Mesenteric fat pad (tissue), 1 donor: Measurements from ENCODE around the gene KIAA1958. TPM values are rescaled to one million over a fixed set of nuclear protein-coding genes. Genes with fewer than 3 reads are reported as not detected.

Source experiments
- DNase-seq: peaks from one replicate; pipeline ENCODE4 v3.0.0-alpha.2; 2020; ENCODE audit warnings: low spot score
- long read RNA-seq: library from polyadenylated mRNA; unstranded; transcript quantifications from one replicate; pipeline ENCODE4 v2.0.0, GENCODE V29; 2020
- total RNA-seq: library from RNA; stranded (reverse); fragmentation: NEBNext Ultra II Directional; extraction: Animal tissue kit (Norgen Biotek cat#: 25700); gene quantifications from one replicate; pipeline ENCODE4 v1.2.1, GENCODE V29; 2021
- donor health status: DM: yes; HTN: yes; CAD: no.

The KIAA1958 gene, protein sequence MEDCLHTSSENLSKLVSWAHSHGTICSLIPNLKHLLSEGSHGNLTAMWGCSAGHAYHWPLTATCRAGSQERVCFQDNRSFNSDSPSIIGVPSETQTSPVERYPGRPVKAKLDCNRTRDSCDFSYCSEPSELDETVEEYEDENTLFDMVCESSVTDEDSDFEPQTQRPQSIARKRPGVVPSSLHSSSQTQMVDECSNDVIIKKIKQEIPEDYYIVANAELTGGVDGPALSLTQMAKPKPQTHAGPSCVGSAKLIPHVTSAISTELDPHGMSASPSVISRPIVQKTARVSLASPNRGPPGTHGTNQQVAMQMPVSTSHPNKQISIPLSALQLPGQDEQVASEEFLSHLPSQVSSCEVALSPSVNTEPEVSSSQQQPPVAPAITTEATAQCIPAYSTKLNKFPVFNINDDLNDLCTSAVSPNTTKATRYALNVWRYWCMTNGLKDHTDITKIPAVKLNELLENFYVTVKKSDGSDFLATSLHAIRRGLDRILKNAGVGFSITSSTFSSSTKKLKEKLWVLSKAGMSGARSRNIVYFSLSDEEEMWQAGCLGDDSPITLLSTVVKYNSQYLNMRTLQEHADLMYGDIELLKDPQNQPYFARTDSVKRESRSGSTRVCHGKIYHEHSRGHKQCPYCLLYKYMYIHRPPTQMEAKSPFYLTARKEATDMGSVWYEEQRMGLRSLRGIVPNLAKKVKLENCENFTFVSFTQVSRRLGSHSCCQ
- 6.1 TPM for total RNA-seq
- long read RNA-seq, partial matches to known transcripts = 0 of 2 reads
- long read RNA-seq, other reads (novel, unspliced or antisense) = 2 of 2 reads

GRCh38 chr9:112486221-112487007, at the start of gene KIAA1958:
Gene KIAA1958 (plus strand): TSS chr9:112486827. CDS start chr9:112574081, 87,254 bp downstream.
- DNase-seq = peak; percentile 92

DNA sequence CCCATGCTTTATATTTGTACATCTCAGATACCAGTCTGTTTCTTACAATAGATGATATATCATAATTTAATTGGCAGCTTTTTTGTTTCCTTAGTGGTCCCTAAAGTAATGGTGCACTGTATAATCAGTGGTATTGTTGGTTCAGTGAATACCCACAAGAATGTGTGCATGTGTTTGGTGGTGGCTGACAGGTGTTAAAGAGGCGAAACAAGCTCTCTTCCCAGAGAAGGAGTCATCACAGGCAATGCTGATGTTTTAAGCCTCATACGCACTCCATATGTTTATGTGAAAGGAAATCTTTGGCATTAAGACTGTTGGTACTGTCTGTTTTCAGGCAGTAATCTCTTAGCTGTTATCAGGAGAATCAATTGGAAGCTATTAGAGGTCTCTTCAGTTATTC, 49.2 kb upstream of the KIAA1958 start:
- no peak for DNase-seq

- no peak for DNase-seq
Observed at GRCh38 chr9:112439171-112439570, 47.5 kb upstream of the KIAA1958 start.

- DNase-seq = no peak
Observed at GRCh38 chr9:112439825-112440224, 46.8 kb upstream of the KIAA1958 start.

DNA sequence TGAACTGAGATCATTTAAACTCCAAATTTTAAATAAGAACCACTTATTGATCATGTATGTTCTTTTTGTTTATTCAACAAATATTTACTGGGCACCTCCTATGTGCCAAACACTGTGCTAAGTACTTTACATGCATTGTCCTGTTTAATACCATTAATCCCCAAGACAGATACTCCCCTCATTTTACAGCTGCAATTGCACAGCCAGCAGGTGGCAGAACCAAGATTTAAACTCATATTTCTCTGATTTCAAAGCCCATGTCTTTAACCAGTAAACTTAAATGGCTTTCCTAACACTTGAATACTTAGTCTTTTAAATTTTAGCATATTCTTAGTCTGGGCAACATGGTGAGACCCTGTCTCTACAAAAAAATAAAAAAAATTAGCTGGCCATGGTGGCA, 43.4 kb upstream of the KIAA1958 start:
- no peak for DNase-seq

DNA sequence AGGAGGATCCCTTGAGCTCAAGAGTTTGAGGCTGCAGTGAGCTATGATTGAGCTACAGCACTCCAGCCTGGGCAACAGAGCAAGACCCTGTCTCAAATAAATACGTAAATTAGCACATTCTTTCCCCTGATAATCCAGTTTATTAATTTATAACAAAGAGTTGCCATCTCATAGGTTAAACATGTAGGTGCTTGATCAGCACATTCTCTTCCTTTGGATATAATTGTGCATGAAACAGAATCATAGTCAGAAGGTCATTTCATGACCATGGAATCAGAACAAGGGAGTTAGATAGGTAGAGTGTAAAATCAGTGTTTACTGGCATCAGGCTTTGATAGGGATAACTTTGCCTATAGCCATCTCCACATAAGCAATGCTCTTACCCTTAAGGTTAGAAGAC, 43.0 kb upstream of the KIAA1958 start:
- DNase-seq = no peak

DNA sequence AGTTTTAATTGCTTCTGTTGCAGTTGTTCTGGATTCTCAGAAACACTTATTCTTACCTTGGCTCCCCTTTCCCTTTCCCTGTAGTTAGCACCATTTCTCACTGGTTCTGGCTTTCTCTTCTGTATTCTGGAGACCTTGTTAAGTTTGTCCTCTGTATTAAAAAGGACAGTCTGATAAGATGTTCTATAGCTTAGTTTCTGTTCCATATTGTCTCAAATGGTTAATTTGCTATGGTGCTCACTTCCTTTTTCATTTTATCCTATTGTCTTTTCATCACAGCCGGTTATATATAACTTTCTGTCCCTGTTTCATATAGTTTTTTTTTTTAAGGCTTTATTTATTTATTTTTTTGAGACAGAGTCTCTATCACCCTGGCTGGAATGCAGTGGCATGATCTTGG, 41.4 kb upstream of the KIAA1958 start:
- no peak for DNase-seq

DNA sequence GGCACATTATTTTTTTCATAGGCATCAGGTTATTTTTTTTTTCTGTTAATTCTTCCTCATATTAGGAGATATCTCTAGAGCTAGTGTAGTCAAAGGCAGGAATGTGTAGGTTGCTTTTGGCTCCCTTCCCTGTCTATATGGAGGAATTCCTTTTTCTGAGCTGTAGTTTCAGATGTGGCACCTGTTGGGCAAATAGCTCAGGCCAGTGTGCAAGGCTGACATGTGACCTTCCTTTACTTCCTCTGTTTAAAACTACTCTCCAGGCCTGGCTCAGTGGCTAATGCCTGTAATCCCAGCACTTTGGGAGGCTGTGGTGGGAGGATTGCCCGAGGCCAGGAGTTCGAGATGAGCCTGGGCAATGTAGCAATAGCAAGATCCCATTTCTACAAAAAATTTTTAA, 40.5 kb upstream of the KIAA1958 start:
- DNase-seq = no peak

GRCh38 chr9:112446526-112446925, 40.1 kb upstream of the KIAA1958 start:
- DNase-seq = no peak

GRCh38 chr9:112447283-112447761, 39.3 kb upstream of the KIAA1958 start:
- DNase-seq = no peak

GRCh38 chr9:112462855-112463254, 23.8 kb upstream of the KIAA1958 start:
- no peak for DNase-seq

DNA sequence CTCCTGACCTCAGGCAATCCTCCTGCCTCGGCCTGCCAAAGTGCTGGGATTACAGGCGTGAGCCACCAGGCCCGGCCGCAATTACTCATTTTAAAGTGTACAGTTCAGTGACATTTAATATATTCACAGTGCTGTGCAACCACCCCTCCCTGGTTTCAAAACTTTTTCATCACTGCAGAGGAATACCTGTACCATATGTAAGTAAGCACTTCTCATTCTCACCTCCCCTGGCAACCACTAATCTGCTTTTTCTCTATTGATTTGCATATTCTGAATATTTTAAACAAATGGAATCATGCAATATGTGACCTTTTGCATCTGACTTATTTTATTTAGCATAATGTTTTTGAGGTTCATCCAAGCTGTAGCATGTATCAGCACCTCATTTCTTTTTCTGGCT, 21.3 kb upstream of the KIAA1958 start:
- no peak for DNase-seq

DNA sequence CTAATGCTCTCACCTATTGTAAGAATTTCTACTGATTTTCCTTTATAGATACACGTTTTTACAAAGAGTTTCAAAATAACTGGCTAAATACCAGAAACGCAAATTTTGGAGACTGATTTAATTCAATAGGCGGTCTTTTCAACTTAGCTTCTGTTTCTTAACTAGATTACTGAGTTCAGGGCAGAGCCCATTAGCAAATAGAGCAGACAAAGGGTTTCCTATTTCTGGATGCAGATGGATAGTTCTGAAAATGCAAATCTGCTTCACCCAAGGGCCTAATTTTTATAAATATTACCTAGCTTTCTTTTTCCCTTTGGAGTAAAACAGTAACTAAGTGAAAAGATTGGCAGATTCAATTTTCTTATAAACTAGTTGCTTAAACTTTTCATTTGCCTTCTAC, 13.6 kb upstream of the KIAA1958 start:
- no peak for DNase-seq

GRCh38 chr9:112473986-112474385, 12.6 kb upstream of the KIAA1958 start:
- DNase-seq = no peak

DNA sequence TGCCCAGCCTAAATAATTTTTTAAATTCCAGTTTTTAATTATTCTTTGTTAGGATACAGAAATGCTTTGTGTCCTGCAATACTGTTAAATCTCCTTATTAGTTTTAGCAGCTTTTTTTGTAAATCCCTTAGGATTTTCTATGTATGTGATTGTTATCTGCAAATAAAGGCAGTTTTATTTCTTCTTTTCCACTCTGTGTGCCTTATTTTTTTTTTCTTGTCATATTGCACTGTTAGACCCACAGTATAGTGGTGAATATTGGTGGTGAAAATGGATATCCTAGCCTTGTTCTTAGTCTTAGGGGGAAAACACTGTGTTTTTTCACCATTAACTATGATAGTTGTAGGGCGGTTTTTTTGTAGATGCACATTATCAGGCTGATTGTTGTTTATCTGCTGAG, 11.3 kb upstream of the KIAA1958 start:
- no peak for DNase-seq

DNA sequence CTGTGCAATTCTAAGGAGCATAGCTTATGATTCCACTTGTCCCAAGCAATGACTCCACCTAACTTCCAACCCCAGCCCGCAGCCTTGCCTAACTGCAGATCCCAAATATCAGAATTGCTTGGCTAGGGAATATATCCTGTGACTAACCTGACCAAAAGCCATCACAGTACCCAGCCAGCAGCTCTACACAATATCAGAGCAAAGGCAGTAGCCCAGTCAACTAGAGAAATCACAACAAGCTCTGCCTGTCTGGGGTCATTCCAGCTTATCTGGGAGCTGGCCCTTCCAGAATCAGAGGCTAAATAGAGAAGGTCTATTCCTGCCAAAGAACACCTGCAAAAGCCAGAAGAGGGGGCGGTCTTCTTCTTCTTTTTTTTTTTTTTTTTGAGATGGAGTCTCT, 9.3 kb upstream of the KIAA1958 start:
- DNase-seq = no peak

GRCh38 chr9:112479221-112479620, 7.4 kb upstream of the KIAA1958 start:
- DNase-seq = no peak

DNA sequence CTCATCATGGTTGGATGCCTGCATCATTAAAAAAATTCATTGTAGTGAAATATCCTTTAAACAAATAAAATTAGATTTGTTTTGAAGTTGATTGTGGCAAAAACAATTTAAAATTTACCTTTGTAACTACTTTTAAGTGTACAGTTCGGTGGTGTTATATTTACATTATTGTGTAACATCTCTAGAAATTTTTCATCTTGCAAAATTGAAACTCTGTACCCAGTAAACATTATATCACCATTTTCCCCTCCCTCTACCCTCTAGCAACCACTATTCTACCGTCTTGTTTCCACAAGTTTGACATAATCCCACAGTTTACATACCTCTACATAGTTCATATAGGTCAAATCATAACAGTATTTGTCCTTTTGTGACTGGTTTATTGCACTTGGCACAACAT, 2.0 kb upstream of the KIAA1958 start:
- DNase-seq = no peak

GRCh38 chr9:112485574-112485973, 1.1 kb upstream of the KIAA1958 start:
- no peak for DNase-seq

DNA sequence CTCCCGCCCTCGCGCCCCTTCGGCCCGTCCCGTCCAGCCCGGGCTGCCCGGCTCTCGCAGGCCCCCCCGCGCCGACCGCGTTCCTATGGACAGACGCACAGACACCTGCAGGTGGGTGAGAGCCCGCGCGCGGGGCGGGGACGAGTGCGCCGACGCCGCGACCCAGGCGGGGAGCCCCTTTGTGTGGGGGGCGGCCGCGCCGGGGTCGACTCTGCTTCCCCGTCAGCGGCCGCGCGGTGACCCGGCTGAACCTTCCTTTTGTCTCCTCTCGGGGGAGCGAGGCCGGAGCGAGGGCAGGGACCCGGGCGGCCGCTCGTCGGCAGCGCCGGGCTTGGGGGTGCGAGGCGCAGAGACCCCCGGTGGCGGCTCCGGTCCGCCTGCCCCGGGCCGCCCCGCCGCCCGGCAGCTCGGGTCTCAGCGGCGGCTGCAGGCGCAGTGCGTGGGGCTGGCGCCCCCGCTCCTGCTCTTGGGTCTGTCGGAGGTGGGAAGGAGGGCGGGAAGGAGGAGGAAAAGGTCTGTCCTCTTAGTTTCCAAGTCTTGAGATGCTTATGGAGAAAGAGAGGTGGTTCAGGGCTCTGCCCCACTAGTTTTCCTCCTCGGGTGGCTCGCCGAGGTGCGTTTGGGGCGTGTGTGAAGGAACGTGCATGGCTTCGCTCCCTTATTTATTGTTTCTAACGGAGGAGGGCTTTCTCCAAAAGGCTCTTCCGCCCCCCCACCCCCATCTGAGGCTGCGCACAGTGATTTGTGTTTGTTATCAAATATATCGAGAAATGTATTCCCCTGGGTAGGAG, 576 bp downstream of the KIAA1958 start:
- DNase-seq = peak; percentile 92
